ENCODE measurements around the gene COL4A6.

Gene COL4A6

GRCh38 chrX:108304210-108304609 lies 134.0 kb downstream of the COL4A6 start:
- no peak for ATAC-seq
- TF ChIP-seq OSR1 (CRISPR knock-in tag; IDR thresholded peaks at IDR 0.05): no peak
- no peak for TF ChIP-seq ZNF565 (CRISPR knock-in tag; conservative IDR thresholded peaks at IDR 0.05; ENCODE audit: low read depth)
- TF ChIP-seq PPARA (CRISPR knock-in tag; IDR thresholded peaks at IDR 0.05; ENCODE audit: borderline replicate concordance): no peak
- TF ChIP-seq ZFP3 (CRISPR knock-in tag; IDR thresholded peaks at IDR 0.05): no peak
- no peak for TF ChIP-seq ZNF8 (CRISPR knock-in tag; IDR thresholded peaks at IDR 0.05)
- no peak for TF ChIP-seq BACH2 (CRISPR knock-in tag; IDR thresholded peaks at IDR 0.05; ENCODE audit: borderline replicate concordance)
- TF ChIP-seq TCF4 (CRISPR knock-in tag; IDR thresholded peaks at IDR 0.05; ENCODE audit: borderline replicate concordance): no peak
- no peak for TF ChIP-seq ZNF70 (CRISPR knock-in tag; IDR thresholded peaks at IDR 0.05)
- no peak for TF ChIP-seq SNAI2 (CRISPR knock-in tag; IDR thresholded peaks at IDR 0.05)
- TF ChIP-seq ZFP30 (CRISPR knock-in tag; IDR thresholded peaks at IDR 0.05): no peak
- TF ChIP-seq ARNTL (CRISPR knock-in tag; IDR thresholded peaks at IDR 0.05; ENCODE audit: borderline replicate concordance, low read depth): no peak
- TF ChIP-seq CSRNP3 (CRISPR knock-in tag; IDR thresholded peaks at IDR 0.05): no peak
- TF ChIP-seq ESRRG (CRISPR knock-in tag; IDR thresholded peaks at IDR 0.05): no peak
- no peak for TF ChIP-seq POU6F1 (CRISPR knock-in tag; IDR thresholded peaks at IDR 0.05; ENCODE audit: borderline replicate concordance, low read depth)

GRCh38 chrX:108303682-108304081 lies 134.5 kb downstream of the COL4A6 start:
- TF ChIP-seq PATZ1 (CRISPR knock-in tag; IDR thresholded peaks at IDR 0.05; ENCODE audit: borderline replicate concordance) (no peak), CREB5 (CRISPR knock-in tag; IDR thresholded peaks at IDR 0.05; ENCODE audit: low read depth) (no peak), ZNF70 (CRISPR knock-in tag; IDR thresholded peaks at IDR 0.05) (no peak), ZNF8 (CRISPR knock-in tag; IDR thresholded peaks at IDR 0.05) (no peak), GLIS3 (CRISPR knock-in tag; IDR thresholded peaks at IDR 0.05) (no peak), ZFP3 (CRISPR knock-in tag; IDR thresholded peaks at IDR 0.05) (no peak), TCF4 (CRISPR knock-in tag; IDR thresholded peaks at IDR 0.05; ENCODE audit: borderline replicate concordance) (no peak), SNAI2 (CRISPR knock-in tag; IDR thresholded peaks at IDR 0.05) (no peak), POU6F1 (CRISPR knock-in tag; IDR thresholded peaks at IDR 0.05; ENCODE audit: borderline replicate concordance, low read depth) (no peak)
- ATAC-seq: no peak

- no peak for ATAC-seq
- TF ChIP-seq RARB (CRISPR knock-in tag; IDR thresholded peaks at IDR 0.05): no peak
- TF ChIP-seq ZFP30 (CRISPR knock-in tag; IDR thresholded peaks at IDR 0.05): no peak
- no peak for TF ChIP-seq PPARA (CRISPR knock-in tag; IDR thresholded peaks at IDR 0.05; ENCODE audit: borderline replicate concordance)
- no peak for TF ChIP-seq TCF4 (CRISPR knock-in tag; IDR thresholded peaks at IDR 0.05; ENCODE audit: borderline replicate concordance)
- no peak for TF ChIP-seq CSDC2 (CRISPR knock-in tag; IDR thresholded peaks at IDR 0.05)
- TF ChIP-seq GLIS3 (CRISPR knock-in tag; IDR thresholded peaks at IDR 0.05): no peak
- no peak for TF ChIP-seq ISL1 (CRISPR knock-in tag; IDR thresholded peaks at IDR 0.05)
- no peak for TF ChIP-seq SNAI2 (CRISPR knock-in tag; IDR thresholded peaks at IDR 0.05)
- no peak for TF ChIP-seq ZNF8 (CRISPR knock-in tag; IDR thresholded peaks at IDR 0.05)
- no peak for TF ChIP-seq ARNTL (CRISPR knock-in tag; IDR thresholded peaks at IDR 0.05; ENCODE audit: borderline replicate concordance, low read depth)
- TF ChIP-seq ZC3H10 (CRISPR knock-in tag; IDR thresholded peaks at IDR 0.05): no peak
- no peak for TF ChIP-seq TOX (CRISPR knock-in tag; IDR thresholded peaks at IDR 0.05; ENCODE audit: borderline replicate concordance)
These were observed 138.5 kb downstream of the COL4A6 start for GRCh38 chrX:108299704-108300103.
